LNCAP (cell line): ENCODE measurements around the gene WDPCP.

Source experiments
- TF ChIP-seq, protein P1 (sequence below): fragments of 450-650 bp; IDR thresholded peaks from 2 replicates; pipeline ENCODE4 v1.5.1; 2017; ENCODE audit warnings: mild to moderate bottlenecking

WDPCP gene

GRCh38 chr2:63343397-63344109 lies 244.7 kb downstream of the WDPCP start:
- TF ChIP-seq, protein P1, sequence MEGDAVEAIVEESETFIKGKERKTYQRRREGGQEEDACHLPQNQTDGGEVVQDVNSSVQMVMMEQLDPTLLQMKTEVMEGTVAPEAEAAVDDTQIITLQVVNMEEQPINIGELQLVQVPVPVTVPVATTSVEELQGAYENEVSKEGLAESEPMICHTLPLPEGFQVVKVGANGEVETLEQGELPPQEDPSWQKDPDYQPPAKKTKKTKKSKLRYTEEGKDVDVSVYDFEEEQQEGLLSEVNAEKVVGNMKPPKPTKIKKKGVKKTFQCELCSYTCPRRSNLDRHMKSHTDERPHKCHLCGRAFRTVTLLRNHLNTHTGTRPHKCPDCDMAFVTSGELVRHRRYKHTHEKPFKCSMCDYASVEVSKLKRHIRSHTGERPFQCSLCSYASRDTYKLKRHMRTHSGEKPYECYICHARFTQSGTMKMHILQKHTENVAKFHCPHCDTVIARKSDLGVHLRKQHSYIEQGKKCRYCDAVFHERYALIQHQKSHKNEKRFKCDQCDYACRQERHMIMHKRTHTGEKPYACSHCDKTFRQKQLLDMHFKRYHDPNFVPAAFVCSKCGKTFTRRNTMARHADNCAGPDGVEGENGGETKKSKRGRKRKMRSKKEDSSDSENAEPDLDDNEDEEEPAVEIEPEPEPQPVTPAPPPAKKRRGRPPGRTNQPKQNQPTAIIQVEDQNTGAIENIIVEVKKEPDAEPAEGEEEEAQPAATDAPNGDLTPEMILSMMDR = no peak

GRCh38 chr2:63340443-63340842 lies 247.8 kb downstream of the WDPCP start:
- TF ChIP-seq, protein P1 = no peak

GRCh38 chr2:63334910-63335309 lies 253.4 kb downstream of the WDPCP start:
- TF ChIP-seq, protein P1 = no peak

DNA sequence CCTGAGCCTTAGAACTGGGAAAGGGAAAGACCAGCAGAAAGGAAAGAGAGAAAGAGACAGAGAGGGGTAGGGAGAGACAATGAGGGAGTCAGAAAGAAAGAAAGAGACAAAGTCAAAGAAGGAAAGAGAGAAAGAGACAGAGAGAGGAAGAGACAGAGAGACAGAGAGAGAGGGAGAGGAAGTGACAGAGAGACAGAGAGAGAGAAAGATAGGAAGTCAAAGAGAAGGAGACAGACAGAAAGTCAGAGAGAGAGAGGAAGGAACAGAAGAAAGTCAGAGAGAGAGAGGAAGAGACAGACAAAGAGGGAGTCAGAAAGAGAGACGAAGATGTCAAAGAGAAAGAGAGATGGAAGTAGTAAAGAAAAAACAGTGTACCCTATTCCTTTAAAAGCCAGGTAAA lies 261.8 kb downstream of the WDPCP start:
- TF ChIP-seq, protein P1 = no peak

DNA sequence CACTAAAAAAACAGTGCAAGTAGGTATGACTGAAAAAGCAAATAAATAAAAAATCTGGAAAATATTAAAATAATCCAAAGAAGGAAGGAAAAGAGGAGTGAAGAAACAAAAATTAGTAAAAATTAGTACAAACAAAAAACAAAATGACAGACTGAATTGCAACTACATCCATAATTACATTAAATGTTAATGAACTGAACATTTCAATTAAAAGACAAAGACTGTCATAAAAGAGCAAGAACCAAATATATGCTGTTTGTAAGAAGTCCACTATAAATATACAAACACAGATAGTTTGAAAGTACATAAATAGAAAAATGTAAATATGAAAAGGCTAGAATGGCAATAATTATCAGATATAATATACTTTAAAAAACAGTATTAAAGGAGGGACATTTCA lies 267.6 kb downstream of the WDPCP start:
- TF ChIP-seq, protein P1 = no peak

DNA sequence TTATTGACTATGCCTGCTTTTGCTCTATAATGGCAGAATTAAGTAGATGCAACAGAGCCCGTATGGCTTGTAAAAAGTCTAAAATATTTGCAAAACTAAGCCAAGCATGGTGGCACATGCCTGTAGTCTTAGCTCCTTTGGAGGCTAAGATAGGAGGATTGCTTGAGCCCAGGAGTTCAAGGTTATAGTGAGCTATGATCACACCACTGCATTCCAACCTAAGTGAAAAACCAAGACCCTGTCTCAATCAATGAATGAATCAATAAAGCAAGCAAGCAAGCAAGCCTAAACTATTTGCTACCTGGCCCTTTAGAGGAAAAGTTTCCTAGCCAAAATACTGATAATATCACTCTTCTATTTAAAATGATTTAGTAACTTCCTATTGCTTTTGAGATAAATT lies 277.7 kb downstream of the WDPCP start:
- TF ChIP-seq, protein P1 = no peak

GRCh38 chr2:63301481-63301880 lies 286.8 kb downstream of the WDPCP start:
- TF ChIP-seq, protein P1 = no peak

GRCh38 chr2:63300835-63301234 lies 287.4 kb downstream of the WDPCP start:
- TF ChIP-seq, protein P1 = peak; percentile 23; the same call in 1 of the 2 replicates
